Astrocyte (in vitro differentiated cells and primary cell): Measurements from ENCODE around the gene SNX32. TPM values are rescaled to one million over a fixed set of nuclear protein-coding genes. Genes with fewer than 3 reads are reported as not detected.

Source experiments
- DNase-seq: peaks from one replicate; pipeline ENCODE4 v3.0.0-alpha.2; 2010; ENCODE audit warnings: low read depth
- FAIRE-seq: peaks from 2 replicates; lab custom pipeline; 2011; peaks lifted over from hg19 to GRCh38; lab: Jason Lieb, UNC
- H2AFZ ChIP-seq: 2 replicates; pipeline ENCODE4 v1.6.0; 2012; ENCODE audit warnings: low read depth, low read length, inconsistent platforms
- H3K27ac ChIP-seq: 2 replicates; pipeline ENCODE4 v1.5.1; 2011; ENCODE audit warnings: low read depth, low read length, inconsistent platforms
- H3K27me3 ChIP-seq: 2 replicates; pipeline ENCODE4 v1.6.0; 2011; ENCODE audit warnings: low read length, inconsistent platforms; ENCODE audit not compliant: insufficient read depth
- H3K36me3 ChIP-seq: 2 replicates; pipeline ENCODE4 v1.5.1; 2011; ENCODE audit warnings: low read length, inconsistent platforms; ENCODE audit not compliant: insufficient read depth
- H3K4me1 ChIP-seq: 2 replicates; pipeline ENCODE4 v1.5.1; 2011; ENCODE audit warnings: low read length, inconsistent platforms; ENCODE audit not compliant: insufficient read depth
- H3K4me2 ChIP-seq: 2 replicates; pipeline ENCODE4 v1.6.0; 2012; ENCODE audit warnings: low read length, inconsistent platforms
- H3K4me3 ChIP-seq: 2 replicates; pipeline ENCODE4 v1.5.1; 2011; ENCODE audit warnings: low read depth, mild to moderate bottlenecking, low read length, inconsistent platforms; ENCODE audit not compliant: insufficient read depth
- H3K79me2 ChIP-seq: 2 replicates; pipeline ENCODE4 v1.6.0; 2012; ENCODE audit warnings: mild to moderate bottlenecking, low read length, inconsistent platforms; ENCODE audit not compliant: insufficient read depth
- H3K9ac ChIP-seq: 2 replicates; pipeline ENCODE4 v1.6.0; 2012; ENCODE audit warnings: mild to moderate bottlenecking, low read length, inconsistent platforms
- H3K9me3 ChIP-seq: 2 replicates; pipeline ENCODE4 v1.5.1; 2012; ENCODE audit warnings: low read depth, mild to moderate bottlenecking, low read length, inconsistent platforms; ENCODE audit not compliant: insufficient read depth
- H4K20me1 ChIP-seq: 2 replicates; pipeline ENCODE4 v1.6.0; 2012; ENCODE audit warnings: low read length, inconsistent platforms; ENCODE audit not compliant: insufficient read depth
- H3K27ac Mint-ChIP-seq: one replicate; pipeline ENCODE4 v1.8.0; 2021; ENCODE audit warnings: mild to moderate bottlenecking, mixed read lengths; ENCODE audit not compliant: unreplicated experiment
- H3K27me3 Mint-ChIP-seq: one replicate; pipeline ENCODE4 v1.8.0; 2021; ENCODE audit warnings: low read depth, mixed read lengths; ENCODE audit not compliant: unreplicated experiment
- H3K36me3 Mint-ChIP-seq: one replicate; pipeline ENCODE4 v1.8.0; 2021; ENCODE audit warnings: low read depth, mixed read lengths; ENCODE audit not compliant: unreplicated experiment
- H3K4me1 Mint-ChIP-seq: one replicate; pipeline ENCODE4 v1.8.0; 2021; ENCODE audit warnings: low read depth, mixed read lengths; ENCODE audit not compliant: unreplicated experiment
- H3K4me3 Mint-ChIP-seq: one replicate; pipeline ENCODE4 v1.8.0; 2021; ENCODE audit warnings: mild to moderate bottlenecking, moderate library complexity, mixed read lengths; ENCODE audit not compliant: unreplicated experiment
- H3K9me3 Mint-ChIP-seq: one replicate; pipeline ENCODE4 v1.8.0; 2021; ENCODE audit warnings: mild to moderate bottlenecking, mixed read lengths; ENCODE audit not compliant: unreplicated experiment
- CTCF ChIP-seq: IDR thresholded peaks from 2 replicates; pipeline ENCODE4 v1.5.1; 2011; ENCODE audit warnings: low read depth, mild to moderate bottlenecking, inconsistent platforms, low read length, moderate library complexity; ENCODE audit not compliant: insufficient read depth
- EZH2 ChIP-seq: IDR thresholded peaks from 2 replicates; pipeline ENCODE4 v1.6.1; 2012; ENCODE audit warnings: mild to moderate bottlenecking, low read length, inconsistent platforms; ENCODE audit not compliant: insufficient read depth
- total RNA-seq: library from RNA; stranded (reverse); gene quantifications from 2 replicates; pipeline ENCODE4 v1.2.1, GENCODE V29; 2021

SNX32 gene
- total RNA-seq, 1 donor from 2014 or later = 1.2 TPM

DNA sequence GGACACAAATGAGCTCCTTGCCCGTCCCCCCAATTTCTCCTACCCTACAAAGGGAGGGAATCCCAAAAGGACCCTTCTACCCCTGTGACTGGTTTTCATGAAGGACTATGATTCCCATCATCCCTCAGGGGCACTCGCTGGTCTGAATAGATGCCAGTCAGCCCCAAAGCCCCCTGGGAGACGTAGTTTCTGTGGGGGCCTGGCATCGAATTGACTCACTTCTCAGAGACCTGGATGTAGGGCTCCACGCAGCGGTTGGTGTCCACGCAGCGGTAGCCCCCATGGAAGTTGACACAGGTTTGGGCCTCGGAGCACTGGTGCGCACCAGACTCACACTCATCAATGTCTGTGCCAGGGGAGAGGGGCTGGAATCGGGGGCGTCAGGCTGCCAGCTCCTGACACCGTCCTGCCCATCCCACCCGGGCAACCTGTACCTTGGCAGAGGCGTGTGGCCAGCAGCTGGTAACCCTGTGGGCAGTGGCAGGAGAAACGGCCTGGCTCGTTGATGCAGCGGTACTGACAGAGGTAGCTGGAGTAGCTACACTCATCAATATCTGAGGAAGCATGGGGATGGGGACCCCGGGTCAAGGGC, 34.4 kb downstream of the SNX32 start:
- no peak for TF ChIP-seq EZH2
- TF ChIP-seq CTCF = no peak
- Mint-ChIP-seq H3K4me3 (peak overlapping the region; percentile 60), H3K27me3 (no peaks in the 10 kb centered on the region), H3K9me3 (no peaks in the 10 kb centered on the region), H3K27ac (peak overlapping the region; percentile 26), H3K4me1 (peaks cover 18% of the 10 kb centered on the region), H3K36me3 (peaks cover 12% of the 10 kb centered on the region)
- DNase-seq (no peak), FAIRE-seq (no peak)
- no peak overlapping the region for H3K9ac ChIP-seq
- no peaks in the 10 kb centered on the region for H3K9me3 ChIP-seq
- no peak overlapping the region for H3K4me2 ChIP-seq
- no peak overlapping the region for H3K27ac ChIP-seq
- H3K27me3 ChIP-seq = no peaks in the 10 kb centered on the region
- no peak overlapping the region for H3K4me3 ChIP-seq
- peaks cover 27% of the 10 kb centered on the region for H3K4me1 ChIP-seq
- peaks cover 59% of the 10 kb centered on the region for H3K79me2 ChIP-seq
- H4K20me1 ChIP-seq = peaks cover 82% of the 10 kb centered on the region
- no peak overlapping the region for H2AFZ ChIP-seq
- peaks cover 28% of the 10 kb centered on the region for H3K36me3 ChIP-seq

- no peak overlapping the region for H3K27ac Mint-ChIP-seq
- FAIRE-seq = no peak
- H3K9me3 Mint-ChIP-seq = no peaks in the 10 kb centered on the region
- H3K27me3 ChIP-seq = no peaks in the 10 kb centered on the region
- H3K4me1 Mint-ChIP-seq = peaks cover 14% of the 10 kb centered on the region
- H3K27ac ChIP-seq = no peak overlapping the region
- H3K9me3 ChIP-seq = no peaks in the 10 kb centered on the region
- peak overlapping the region; percentile 62 for H3K4me3 Mint-ChIP-seq
- no peak overlapping the region for H3K9ac ChIP-seq
- H4K20me1 ChIP-seq = peaks cover 75% of the 10 kb centered on the region
- H3K36me3 Mint-ChIP-seq = peaks cover 12% of the 10 kb centered on the region
- H3K4me2 ChIP-seq = no peak overlapping the region
- H3K36me3 ChIP-seq = peaks cover 22% of the 10 kb centered on the region
- DNase-seq = no peak
- H3K27me3 Mint-ChIP-seq = no peaks in the 10 kb centered on the region
- H2AFZ ChIP-seq = no peak overlapping the region
- H3K79me2 ChIP-seq = peaks cover 55% of the 10 kb centered on the region
- no peak for TF ChIP-seq EZH2
- no peak for TF ChIP-seq CTCF
- no peak overlapping the region for H3K4me3 ChIP-seq
- peaks cover 33% of the 10 kb centered on the region for H3K4me1 ChIP-seq
Observed at GRCh38 chr11:65868907-65869306, 35.1 kb downstream of the SNX32 start.

DNA sequence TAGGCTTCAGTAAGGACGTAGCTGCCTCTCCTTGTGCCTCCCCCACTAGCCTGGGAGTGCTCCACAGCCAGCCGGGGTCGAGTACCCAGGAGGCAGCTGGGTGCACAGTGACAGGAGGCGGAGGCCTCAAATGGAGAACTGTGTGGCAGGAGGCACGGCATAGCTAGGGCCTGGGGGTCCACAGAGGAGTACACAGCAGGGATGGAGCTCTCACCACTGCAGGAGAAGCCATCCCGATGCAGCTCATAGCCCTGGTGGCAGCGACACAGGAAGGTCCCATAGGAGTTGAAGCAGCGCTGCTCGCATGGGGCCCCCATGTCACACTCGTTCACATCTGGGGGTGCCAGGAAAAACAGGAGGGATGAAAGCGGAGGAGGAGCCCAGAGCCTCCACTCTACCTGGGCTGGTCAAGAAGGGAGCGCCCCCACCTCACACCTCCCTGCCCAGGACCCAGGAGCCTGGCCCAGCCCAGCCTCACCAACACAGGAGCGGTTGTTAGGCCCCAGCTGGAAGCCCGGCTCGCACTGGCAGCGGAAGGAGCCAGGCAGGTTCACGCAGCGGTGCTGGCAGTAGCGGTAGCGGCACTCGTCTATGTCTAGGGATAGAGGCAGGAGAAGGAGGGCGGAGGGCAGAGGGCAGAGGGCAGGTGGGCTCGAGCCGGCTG, 36.0 kb downstream of the SNX32 start:
- TF ChIP-seq EZH2 (no peak), CTCF (no peak)
- peak overlapping the region; percentile 100 for H3K4me2 ChIP-seq
- peaks cover 66% of the 10 kb centered on the region for H4K20me1 ChIP-seq
- Mint-ChIP-seq H3K4me1 (peaks cover 14% of the 10 kb centered on the region), H3K9me3 (no peaks in the 10 kb centered on the region), H3K27me3 (no peaks in the 10 kb centered on the region), H3K27ac (peak overlapping the region; percentile 58), H3K36me3 (peaks cover 10% of the 10 kb centered on the region), H3K4me3 (no peak overlapping the region)
- peak overlapping the region; percentile 92 for H3K9ac ChIP-seq
- H3K36me3 ChIP-seq = peaks cover 15% of the 10 kb centered on the region
- H3K4me3 ChIP-seq = no peak overlapping the region
- peaks cover 33% of the 10 kb centered on the region for H3K4me1 ChIP-seq
- no peaks in the 10 kb centered on the region for H3K27me3 ChIP-seq
- no peak for FAIRE-seq
- no peaks in the 10 kb centered on the region for H3K9me3 ChIP-seq
- peaks cover 47% of the 10 kb centered on the region for H3K79me2 ChIP-seq
- H2AFZ ChIP-seq = no peak overlapping the region
- no peak overlapping the region for H3K27ac ChIP-seq
- no peak for DNase-seq
